Measurements from ENCODE around the gene COL17A1. TPM values are rescaled to one million over a fixed set of nuclear protein-coding genes. Genes with fewer than 3 reads are reported as not detected.

Gene COL17A1
- total and polyA plus RNA-seq, 2 experiments from 2014 or later: 1.1 to 1.3 TPM

- TF ChIP-seq ZNF462 (CRISPR knock-in tag; IDR thresholded peaks at IDR 0.05) (no peak), NANOG (IDR thresholded peaks at IDR 0.05; ENCODE audit: borderline replicate concordance) (no peak)
Observed at GRCh38 chr10:104065748-104066147, 19.9 kb downstream of the COL17A1 start (continued).

DNA sequence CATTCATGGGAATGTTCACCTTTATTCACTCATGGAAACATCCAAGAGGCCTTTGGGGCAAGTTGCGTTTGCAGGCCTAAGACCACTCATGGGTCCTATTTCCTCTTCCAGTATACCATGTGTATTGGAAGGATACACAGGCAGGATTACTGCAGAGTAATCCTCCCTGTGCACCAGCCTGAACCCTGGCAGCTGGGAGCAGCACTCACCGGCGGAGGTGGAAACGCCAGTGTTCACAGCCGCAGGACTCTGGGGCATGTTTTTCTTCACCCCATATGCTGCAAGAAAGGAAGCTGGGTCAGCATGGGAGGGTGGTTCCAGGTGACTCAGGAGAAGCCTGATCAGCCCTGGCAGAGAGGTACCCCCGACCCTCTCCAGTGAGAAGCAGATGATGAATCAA, 24.5 kb downstream of the COL17A1 start:
- peaks cover 3% of the 10 kb centered on the region; the same call in 1 of the 2 replicates for H3F3A ChIP-seq (replicated peaks; ENCODE audit: low read depth)
- peaks cover 30% of the 10 kb centered on the region for H3K4me1 Mint-ChIP-seq
- no peak overlapping the region for H2AFZ ChIP-seq
- no peaks in the 10 kb centered on the region for H4K20me1 ChIP-seq (replicated peaks; ENCODE audit: insufficient read depth)
- ATAC-seq (no peak), DNase-seq (ENCODE audit: low spot score) (no peak)
- H3K27ac Mint-ChIP-seq: no peak overlapping the region
- H3K4me3 Mint-ChIP-seq: no peak overlapping the region
- H3K27me3 Mint-ChIP-seq (ENCODE audit: insufficient read depth, low read depth, poor library complexity): peaks cover 10% of the 10 kb centered on the region
- H3K27ac ChIP-seq (ENCODE audit: low read depth): no peak overlapping the region
- no peaks in the 10 kb centered on the region for H3K79me2 ChIP-seq (replicated peaks; ENCODE audit: insufficient read depth)
- peaks cover 25% of the 10 kb centered on the region for H3K4me1 ChIP-seq (ENCODE audit: insufficient read depth)
- no peaks in the 10 kb centered on the region for H3K36me3 ChIP-seq (ENCODE audit: insufficient read depth)
- no peak overlapping the region for H3K4me3 ChIP-seq
- no peaks in the 10 kb centered on the region for H3K36me3 Mint-ChIP-seq (ENCODE audit: low read depth)
- no peaks in the 10 kb centered on the region for H3K27me3 ChIP-seq (ENCODE audit: insufficient read depth)
- H3K9me3 Mint-ChIP-seq: no peaks in the 10 kb centered on the region
- TF ChIP-seq CTCF (conservative IDR thresholded peaks at IDR 0.05; ENCODE audit: low read depth in 2 of 2) (no peak), POLR2AphosphoS5 (IDR thresholded peaks at IDR 0.05; ENCODE audit: low read depth) (no peak), CREB1 (CRISPR knock-in tag; IDR thresholded peaks at IDR 0.05; ENCODE audit: low read depth) (no peak), JUNB (IDR thresholded peaks at IDR 0.05; ENCODE audit: unreplicated experiment) (no peak), EZH2phosphoT487 (IDR thresholded peaks at IDR 0.05; ENCODE audit: unreplicated experiment) (no peak), ZNF114 (CRISPR knock-in tag; IDR thresholded peaks at IDR 0.05) (no peak), ZNF462 (CRISPR knock-in tag; IDR thresholded peaks at IDR 0.05) (no peak), STAT1 (IDR thresholded peaks at IDR 0.05; ENCODE audit: unreplicated experiment) (no peak)
- H3K9me2 ChIP-seq (ENCODE audit: insufficient read depth): peaks cover 31% of the 10 kb centered on the region
- no peak overlapping the region for H3K4me2 ChIP-seq
